Calu3 (cell line): Measurements from ENCODE around the gene NTNG1. TPM values are rescaled to one million over a fixed set of nuclear protein-coding genes. Genes with fewer than 3 reads are reported as not detected.
"Not testable (repeated sequence)": the region's sequence is repeated elsewhere in the genome, so short reads cannot be mapped to it uniquely, and the experiment has no call there.

Experiments
- BruUV-seq: library from RNA; stranded (reverse); fragments of 400-500 nt; replicated peaks from 2 replicates; lab custom pipeline; 2021; lab: Mats Ljungman, UMichigan
- CTCF ChIA-PET: fragments of 300-600 bp; sonication (Branson Sonifier 250); formaldehyde crosslinking; loops from one replicate; lab custom pipeline; 2022; ENCODE audit warnings: antibody characterized with exemption; lab: Charles Lee
- DNase-seq: peaks from one replicate; pipeline ENCODE4 v3.0.0; 2022
- H3K27ac Mint-ChIP-seq: one replicate; pipeline ENCODE4 v1.8.0; 2022; ENCODE audit warnings: mixed read lengths; ENCODE audit not compliant: unreplicated experiment
- H3K27me3 Mint-ChIP-seq: one replicate; pipeline ENCODE4 v1.8.0; 2022; ENCODE audit warnings: mixed read lengths; ENCODE audit not compliant: unreplicated experiment
- H3K36me3 Mint-ChIP-seq: one replicate; pipeline ENCODE4 v1.8.0; 2022; ENCODE audit warnings: mild to moderate bottlenecking, moderate library complexity, mixed read lengths; ENCODE audit not compliant: insufficient read depth, unreplicated experiment
- H3K4me1 Mint-ChIP-seq: one replicate; pipeline ENCODE4 v1.8.0; 2022; ENCODE audit warnings: mild to moderate bottlenecking, low read depth, mixed read lengths; ENCODE audit not compliant: unreplicated experiment
- H3K4me3 Mint-ChIP-seq: one replicate; pipeline ENCODE4 v1.8.0; 2022; ENCODE audit warnings: mild to moderate bottlenecking, low read depth, moderate library complexity, mixed read lengths; ENCODE audit not compliant: unreplicated experiment
- H3K9me3 Mint-ChIP-seq: one replicate; pipeline ENCODE4 v1.8.0; 2022; ENCODE audit warnings: low read depth, mixed read lengths; ENCODE audit not compliant: unreplicated experiment
- CTCF ChIP-seq: fragments of 200-600 bp; IDR thresholded peaks from one replicate; pipeline ENCODE4 v1.8.0; 2022; ENCODE audit warnings: antibody characterized with exemption; ENCODE audit not compliant: unreplicated experiment
- intact Hi-C: fragments of 100-400 bp; cut with micrococcal nuclease; formaldehyde crosslinking; loops from one replicate; pipeline ENCODE4 v1.10.0; 2022; ENCODE audit not compliant: unreplicated experiment
- total RNA-seq: library from RNA; stranded (reverse); gene quantifications from 2 replicates; pipeline ENCODE4 v1.2.3, GENCODE V29; 2022

The NTNG1 gene
- total RNA-seq, 1 experiment from 2014 or later, result 2.6 TPM

GRCh38 chr1:107158496-107158895, 17.7 kb downstream of the NTNG1 start:
- no peak for TF ChIP-seq CTCF
- Mint-ChIP-seq H3K36me3 (no peaks in the 10 kb centered on the region), H3K27me3 (no peaks in the 10 kb centered on the region), H3K9me3 (no peaks in the 10 kb centered on the region), H3K4me1 (no peaks in the 10 kb centered on the region), H3K27ac (no peak overlapping the region), H3K4me3 (no peak overlapping the region)
- DNase-seq, result no peak
- no TSS peak for BruUV-seq
- intact Hi-C loops, result loop anchor here (10.0 kb wide), 1 partner anchor 596 kb away; no protein-coding TSS in a partner anchor
- CTCF ChIA-PET, result no interaction called here

- Mint-ChIP-seq H3K4me3 (no peak overlapping the region), H3K27ac (no peak overlapping the region), H3K27me3 (no peaks in the 10 kb centered on the region), H3K9me3 (no peaks in the 10 kb centered on the region), H3K36me3 (no peaks in the 10 kb centered on the region), H3K4me1 (no peaks in the 10 kb centered on the region)
- no TSS peak for BruUV-seq
- CTCF ChIA-PET, result no interaction called here
- intact Hi-C loops, result loop anchor here (10.0 kb wide), 1 partner anchor 596 kb away; no protein-coding TSS in a partner anchor
- DNase-seq, result no peak
- TF ChIP-seq CTCF, result no peak
Measured at GRCh38 chr1:107158991-107159390, 18.2 kb downstream of the NTNG1 start.

GRCh38 chr1:107162745-107163144, 21.9 kb downstream of the NTNG1 start:
- no peak for DNase-seq
- no TSS peak for BruUV-seq
- Mint-ChIP-seq H3K27me3 (no peaks in the 10 kb centered on the region), H3K4me3 (no peak overlapping the region), H3K4me1 (no peaks in the 10 kb centered on the region), H3K36me3 (no peaks in the 10 kb centered on the region), H3K9me3 (peaks cover 8% of the 10 kb centered on the region), H3K27ac (no peak overlapping the region)
- intact Hi-C loops, result no loop called here
- CTCF ChIA-PET, result no interaction called here
- no peak for TF ChIP-seq CTCF

GRCh38 chr1:107164901-107165300, 24.1 kb downstream of the NTNG1 start:
- CTCF ChIA-PET, H3K9me3 Mint-ChIP-seq, DNase-seq, BruUV-seq, H3K4me1 Mint-ChIP-seq, H3K27ac Mint-ChIP-seq, intact Hi-C loops, H3K27me3 Mint-ChIP-seq, H3K4me3 Mint-ChIP-seq, H3K36me3 Mint-ChIP-seq: not testable (repeated sequence)

GRCh38 chr1:107169615-107170014, 28.8 kb downstream of the NTNG1 start:
- H3K4me1 Mint-ChIP-seq, result no peaks in the 10 kb centered on the region
- no peaks in the 10 kb centered on the region for H3K36me3 Mint-ChIP-seq
- intact Hi-C loops, result no loop called here
- no peak for DNase-seq
- CTCF ChIA-PET, result no interaction called here
- H3K27ac Mint-ChIP-seq, result no peak overlapping the region
- no TSS peak for BruUV-seq
- no peak overlapping the region for H3K4me3 Mint-ChIP-seq
- peaks cover 8% of the 10 kb centered on the region for H3K9me3 Mint-ChIP-seq
- H3K27me3 Mint-ChIP-seq, result no peaks in the 10 kb centered on the region
- TF ChIP-seq CTCF, result no peak
